Endothelial cell of umbilical vein (primary cell): ENCODE measurements around the gene PDXDC1.
"Not testable (repeated sequence)": the region's sequence is repeated elsewhere in the genome, so short reads cannot be mapped to it uniquely, and the experiment has no call there.

ENCODE experiments used
- CTCF ChIP-seq, 2 donors: IDR thresholded peaks; 1 replicate in 1 of 2; 2 replicates in 1 of 2; pipeline ENCODE4 v1.5.1; 2011; ENCODE audit warnings: low read length in 2 of 2, mild to moderate bottlenecking in 2 of 2, moderate library complexity in 2 of 2, control low read depth in 1 of 2, inconsistent platforms in 1 of 2, low read depth in 1 of 2; ENCODE audit not compliant: insufficient read depth in 1 of 2; ENCODE audit errors: extremely low read depth in 1 of 2
- EZH2 ChIP-seq: IDR thresholded peaks from 2 replicates; pipeline ENCODE4 v1.6.1; 2012; ENCODE audit warnings: borderline replicate concordance, low read depth, mild to moderate bottlenecking, moderate library complexity, low read length, inconsistent platforms; ENCODE audit not compliant: severe bottlenecking
- POLR2A ChIP-seq: IDR thresholded peaks from 2 replicates; pipeline ENCODE4 v1.6.1; 2012; ENCODE audit warnings: low read depth, mild to moderate bottlenecking, control low read depth, low read length

- TF ChIP-seq POLR2A; CTCF (IDR thresholded peaks at IDR 0.05; ENCODE audit: extremely low read depth in 1 of 2, insufficient read depth in 1 of 2, low read depth in 1 of 2, low read length in 2 of 2); EZH2: not testable (repeated sequence)
Observed at GRCh38 chr16:14982521-14982920, 7.7 kb downstream of the PDXDC1 start.
